Thymus (tissue), 14 donors: ENCODE results near the gene SLC39A11. TPM values are rescaled to one million over a fixed set of nuclear protein-coding genes. Genes with fewer than 3 reads are reported as not detected.

Experiments
- DNase-seq, 9 donors: peaks; one replicate each; pipeline ENCODE4 v3.0.0-alpha.2; 2013; ENCODE audit warnings: low spot score in 9 of 9, low read depth in 6 of 9, missing footprints in 1 of 9
- H3K27ac ChIP-seq, 2 donors: one replicate each; pipeline ENCODE4 v1.5.1; 2013; ENCODE audit warnings: control low read depth in 1 of 2, low read depth in 1 of 2, low read length in 1 of 2, mild to moderate bottlenecking in 1 of 2, moderate library complexity in 1 of 2
- H3K27me3 ChIP-seq, 2 donors: one replicate each; pipeline ENCODE4 v1.5.1; 2013; ENCODE audit warnings: low read length in 1 of 2; ENCODE audit not compliant: control insufficient read depth in 2 of 2, insufficient read depth in 1 of 2
- H3K36me3 ChIP-seq, 2 donors: one replicate each; pipeline ENCODE4 v1.5.1; 2013; ENCODE audit warnings: low read length in 1 of 2, mild to moderate bottlenecking in 1 of 2, moderate library complexity in 1 of 2; ENCODE audit not compliant: control insufficient read depth in 2 of 2, insufficient read depth in 2 of 2
- H3K4me1 ChIP-seq, 2 donors: one replicate each; pipeline ENCODE4 v1.5.1; 2013; ENCODE audit warnings: low read length in 2 of 2; ENCODE audit not compliant: control insufficient read depth in 2 of 2, insufficient read depth in 2 of 2
- H3K4me3 ChIP-seq, 2 donors: one replicate each; pipeline ENCODE4 v1.5.1; 2013; ENCODE audit warnings: low read length in 2 of 2, control low read depth in 1 of 2, mild to moderate bottlenecking in 1 of 2
- H3K9me3 ChIP-seq, 2 donors: one replicate each; pipeline ENCODE4 v1.5.1; 2013; ENCODE audit warnings: low read length in 1 of 2, mild to moderate bottlenecking in 1 of 2; ENCODE audit not compliant: control insufficient read depth in 2 of 2, insufficient read depth in 1 of 2
- WGBS: extraction: QIAGEN DNeasy Blood & Tissue Kit; methylation state at CpG from one replicate; pipeline ENCODE4 v1.1.7; 2013; 5-methylcytosine and 5-hydroxymethylcytosine counted together
- long read RNA-seq, 10 donors: transcript quantifications; one replicate each; lab custom pipeline, GENCODE V29; 2026
- polyA plus RNA-seq: library from polyadenylated mRNA; stranded (reverse); fragments of 200-250 nt; gene quantifications from one replicate; pipeline ENCODE4 v1.2.3, GENCODE V29; 2013
- total RNA-seq: library from RNA; stranded (reverse); fragments of 120-200 nt; gene quantifications from one replicate; pipeline ENCODE4 v1.2.4, GENCODE V29; 2013
- donor health status: healthy.

The SLC39A11 gene, protein sequence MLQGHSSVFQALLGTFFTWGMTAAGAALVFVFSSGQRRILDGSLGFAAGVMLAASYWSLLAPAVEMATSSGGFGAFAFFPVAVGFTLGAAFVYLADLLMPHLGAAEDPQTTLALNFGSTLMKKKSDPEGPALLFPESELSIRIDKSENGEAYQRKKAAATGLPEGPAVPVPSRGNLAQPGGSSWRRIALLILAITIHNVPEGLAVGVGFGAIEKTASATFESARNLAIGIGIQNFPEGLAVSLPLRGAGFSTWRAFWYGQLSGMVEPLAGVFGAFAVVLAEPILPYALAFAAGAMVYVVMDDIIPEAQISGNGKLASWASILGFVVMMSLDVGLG
- 8.7 TPM for total RNA-seq
- 7.4 TPM for polyA plus RNA-seq
- long read RNA-seq, donor 1: 0 reads
- long read RNA-seq, donor 2: 0 reads
- long read RNA-seq, donor 3, partial matches to known transcripts: 0 of 2 reads
- long read RNA-seq, donor 3, other reads (novel, unspliced or antisense): 0 of 2 reads
- long read RNA-seq, donor 4: 0 reads
- long read RNA-seq, donor 5, partial matches to known transcripts: 26 of 29 reads
- long read RNA-seq, donor 5, other reads (novel, unspliced or antisense): 0 of 29 reads
- long read RNA-seq, donor 6, partial matches to known transcripts: 0 of 1 reads
- long read RNA-seq, donor 6, other reads (novel, unspliced or antisense): 0 of 1 reads
- long read RNA-seq, donor 7: 0 reads
- long read RNA-seq, donor 8: 0 reads
- long read RNA-seq, donor 9: 0 reads
- long read RNA-seq, donor 10, partial matches to known transcripts: 0 of 1 reads
- long read RNA-seq, donor 10, other reads (novel, unspliced or antisense): 0 of 1 reads

DNA sequence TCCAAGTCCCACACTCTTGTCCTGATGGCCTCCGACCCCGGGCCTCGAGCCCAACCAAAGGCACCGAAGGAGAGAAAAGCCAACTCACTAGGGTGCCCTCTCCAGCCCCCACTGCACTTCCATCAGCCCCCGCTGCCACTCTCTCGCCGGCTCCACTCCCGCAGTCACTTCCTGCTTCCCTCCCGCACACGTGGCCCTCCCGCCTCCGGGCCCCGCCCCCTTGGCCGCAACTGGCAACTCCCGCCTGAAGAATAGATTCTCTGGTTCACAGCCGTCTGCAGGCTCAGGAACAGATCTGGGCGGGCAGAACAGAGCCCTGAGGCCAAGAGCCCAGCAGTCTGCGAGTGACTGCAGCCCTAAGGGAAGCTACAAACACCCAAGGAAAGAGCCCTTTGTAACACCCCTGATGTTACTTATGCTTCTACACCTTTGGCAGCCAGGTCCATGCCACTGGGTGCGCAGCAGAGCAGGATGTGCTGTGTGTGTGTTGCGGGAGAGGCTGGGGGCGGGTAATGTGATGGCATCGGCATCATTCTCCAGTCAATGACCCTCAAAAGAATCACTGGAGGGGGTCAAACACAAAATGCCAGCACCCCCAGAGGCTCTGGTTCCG, at the start of gene SLC39A11:
Gene SLC39A11, minus strand, starts transcription at position 166 of the 613 bp plus-strand sequence. CDS start 3,924 bp downstream, outside the sequence.
- Histone ChIP-seq H3K27me3 (no peaks in the 10 kb centered on the region), H3K9me3 (no peaks in the 10 kb centered on the region), H3K27ac (peak within 1 kb of the TSS in 1 of 2 donors; percentile 10), H3K36me3 (peaks cover 0 to 5% of the 10 kb centered on the region in 2 donors), H3K4me3 (peak within 1 kb of the TSS; percentile 49 to 67), H3K4me1 (peaks cover 9 to 13% of the 10 kb centered on the region in 2 donors)
- WGBS: 18% methylated on average over 23 of the region's 23 CpGs
- peak; percentile 74 to 94 (median 87) for DNase-seq

DNA sequence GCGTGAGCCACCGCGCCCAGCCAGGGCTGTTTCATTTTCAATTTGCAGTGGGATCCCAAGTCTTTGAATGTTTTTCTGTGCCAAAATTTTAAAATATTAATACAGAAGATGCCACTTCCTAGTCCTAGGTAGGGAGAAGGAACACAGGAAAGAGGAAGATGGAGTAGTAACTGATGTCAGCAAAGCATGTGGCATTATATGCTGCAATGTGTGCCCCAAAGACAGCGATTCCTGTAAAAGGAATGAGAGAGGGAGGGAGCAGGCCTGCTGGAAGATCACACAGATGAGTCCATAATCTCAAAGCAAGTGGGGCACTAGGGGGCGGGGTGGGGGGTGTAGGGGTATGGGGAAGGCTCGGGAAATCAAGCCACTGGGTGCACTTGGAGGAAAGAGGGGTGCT, 48.9 kb upstream of the SLC39A11 start:
- DNase-seq: no peak
- Histone ChIP-seq H3K4me1 (peaks cover 3 to 6% of the 10 kb centered on the region in 2 donors), H3K36me3 (no peaks in the 10 kb centered on the region), H3K27ac (no peak overlapping the region), H3K4me3 (no peak overlapping the region), H3K27me3 (no peaks in the 10 kb centered on the region), H3K9me3 (peaks cover 0 to 2% of the 10 kb centered on the region in 2 donors)
- WGBS: 94% methylated on average over 6 of the region's 6 CpGs

DNA sequence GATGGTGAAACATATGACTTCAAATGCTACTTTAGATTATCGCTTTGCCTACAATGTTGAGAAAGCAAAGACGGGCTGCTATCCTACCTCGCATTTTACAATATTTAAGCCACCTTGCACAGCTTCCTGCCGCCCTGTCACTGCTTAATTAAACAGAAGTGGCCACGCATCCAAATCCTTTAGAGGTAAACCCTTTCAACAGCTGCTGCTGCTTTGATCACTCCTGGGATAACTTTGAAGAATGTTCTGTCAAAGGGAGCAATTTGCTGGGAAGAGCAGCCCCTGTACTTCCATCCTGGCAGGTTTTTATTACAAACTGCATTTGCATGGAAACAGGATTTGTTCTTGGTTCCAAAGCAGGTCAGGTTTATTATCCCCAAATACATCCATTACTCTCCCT, 48.1 kb upstream of the SLC39A11 start:
- peaks cover 0 to 2% of the 10 kb centered on the region in 2 donors for H3K9me3 ChIP-seq
- H3K36me3 ChIP-seq: no peaks in the 10 kb centered on the region
- WGBS: 52% methylated on average over 5 of the region's 5 CpGs
- H3K27ac ChIP-seq: no peak overlapping the region
- H3K4me1 ChIP-seq: peaks cover 3 to 6% of the 10 kb centered on the region in 2 donors
- H3K27me3 ChIP-seq: no peaks in the 10 kb centered on the region
- no peak overlapping the region for H3K4me3 ChIP-seq
- no peak for DNase-seq

DNA sequence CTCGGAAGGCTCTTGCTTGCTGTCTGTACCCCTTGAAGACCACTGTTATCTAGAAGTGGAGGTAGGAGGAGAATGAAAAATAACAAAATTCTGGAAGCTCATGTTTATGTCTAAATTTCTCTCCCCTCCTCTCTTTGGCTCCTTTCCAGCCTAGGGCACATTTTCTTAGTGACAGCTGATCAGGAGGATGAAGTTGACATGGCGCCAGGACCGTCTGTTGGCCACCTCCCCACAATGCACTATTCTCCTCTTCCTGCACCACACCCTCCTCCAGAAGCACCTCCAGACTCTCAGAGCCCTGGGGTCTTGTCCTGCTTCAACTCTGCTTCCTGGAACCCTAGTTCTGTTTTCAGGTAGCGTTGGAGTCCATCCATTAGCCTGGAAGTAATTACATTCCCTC, 46.8 kb upstream of the SLC39A11 start:
- Histone ChIP-seq H3K27ac (no peak overlapping the region), H3K27me3 (no peaks in the 10 kb centered on the region), H3K9me3 (no peaks in the 10 kb centered on the region), H3K4me1 (peaks cover 3 to 6% of the 10 kb centered on the region in 2 donors), H3K36me3 (no peaks in the 10 kb centered on the region), H3K4me3 (no peak overlapping the region)
- 72% methylated on average over 4 of the region's 4 CpGs for WGBS
- no peak for DNase-seq

DNA sequence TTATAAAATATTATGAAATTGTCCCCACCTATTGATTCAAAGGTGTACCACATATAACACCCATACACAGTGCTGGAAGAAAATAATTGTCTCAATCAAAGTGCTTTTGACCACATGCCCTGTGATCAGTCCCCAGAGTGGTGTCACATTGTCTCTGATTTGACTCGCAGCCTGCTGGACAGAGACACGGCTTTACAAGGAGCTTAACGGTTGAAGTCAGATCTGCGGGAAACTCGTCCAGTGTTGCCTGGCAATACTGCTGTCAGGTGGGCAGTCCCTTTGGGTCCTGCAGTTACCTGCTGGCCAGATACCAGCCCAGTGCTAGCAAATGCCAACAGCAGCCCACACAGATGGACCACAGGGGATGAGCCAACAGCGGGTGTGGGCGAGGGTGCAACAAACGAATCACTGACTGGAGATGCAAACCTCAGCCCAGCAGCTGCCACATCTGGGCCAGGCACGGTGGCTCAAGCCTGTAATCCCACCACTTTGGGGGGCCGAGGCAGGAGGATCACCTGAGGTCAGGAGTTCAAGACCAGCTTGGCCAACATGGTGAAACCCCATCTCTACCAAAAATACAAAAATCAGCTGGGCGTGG, 46.2 kb upstream of the SLC39A11 start:
- no peaks in the 10 kb centered on the region for H3K27me3 ChIP-seq
- no peaks in the 10 kb centered on the region for H3K9me3 ChIP-seq
- H3K27ac ChIP-seq: no peak overlapping the region
- 93% methylated on average over 11 of the region's 11 CpGs for WGBS
- H3K4me3 ChIP-seq: no peak overlapping the region
- no peaks in the 10 kb centered on the region for H3K36me3 ChIP-seq
- H3K4me1 ChIP-seq: peaks cover 3 to 6% of the 10 kb centered on the region in 2 donors
- DNase-seq: no peak

DNA sequence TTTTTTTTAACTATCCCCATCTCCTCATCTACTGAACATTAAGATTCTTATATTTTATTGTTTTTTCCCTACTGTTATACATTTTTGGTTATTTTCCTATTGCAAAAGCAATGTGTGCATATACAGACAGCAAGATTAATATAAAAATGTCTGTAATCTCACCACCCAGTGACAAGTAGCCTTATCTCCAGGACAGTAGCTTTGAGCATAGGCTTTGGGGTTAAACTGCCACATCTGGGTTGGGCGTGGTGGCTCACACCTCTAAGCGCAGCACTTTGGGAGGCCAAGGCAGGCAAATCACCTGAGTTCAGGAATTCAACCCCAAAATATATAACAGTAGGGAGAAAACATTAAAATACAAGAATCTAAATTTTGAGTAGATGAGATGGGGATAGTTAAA, 44.9 kb upstream of the SLC39A11 start:
- Histone ChIP-seq H3K4me3 (no peak overlapping the region), H3K4me1 (no peaks in the 10 kb centered on the region), H3K27me3 (no peaks in the 10 kb centered on the region), H3K27ac (no peak overlapping the region), H3K9me3 (no peaks in the 10 kb centered on the region), H3K36me3 (no peaks in the 10 kb centered on the region)
- WGBS: 96% methylated on average over 2 of the region's 2 CpGs
- no peak for DNase-seq

DNA sequence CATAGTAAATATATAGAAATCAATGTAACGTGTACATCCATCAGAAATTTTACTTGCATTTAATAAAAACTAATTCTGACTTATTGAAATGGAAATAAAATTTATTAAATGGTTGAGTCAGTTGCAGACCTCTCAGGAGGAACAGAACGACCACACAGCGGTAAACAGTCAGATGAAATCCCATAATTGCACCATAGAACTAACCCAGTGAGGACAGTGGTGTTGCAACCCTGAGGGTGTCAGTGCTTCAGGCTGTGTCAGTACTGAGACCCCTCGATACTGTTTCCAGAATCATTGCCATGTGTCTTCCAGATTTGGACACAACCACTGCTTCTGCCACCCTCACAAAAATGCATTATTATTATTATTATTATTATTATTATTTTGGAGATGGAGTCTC, 43.3 kb upstream of the SLC39A11 start:
- no peaks in the 10 kb centered on the region for H3K9me3 ChIP-seq
- 97% methylated on average over 4 of the region's 4 CpGs for WGBS
- H3K27me3 ChIP-seq: no peaks in the 10 kb centered on the region
- H3K36me3 ChIP-seq: no peaks in the 10 kb centered on the region
- H3K4me1 ChIP-seq: no peaks in the 10 kb centered on the region
- no peak overlapping the region for H3K4me3 ChIP-seq
- no peak overlapping the region for H3K27ac ChIP-seq
- DNase-seq: no peak

DNA sequence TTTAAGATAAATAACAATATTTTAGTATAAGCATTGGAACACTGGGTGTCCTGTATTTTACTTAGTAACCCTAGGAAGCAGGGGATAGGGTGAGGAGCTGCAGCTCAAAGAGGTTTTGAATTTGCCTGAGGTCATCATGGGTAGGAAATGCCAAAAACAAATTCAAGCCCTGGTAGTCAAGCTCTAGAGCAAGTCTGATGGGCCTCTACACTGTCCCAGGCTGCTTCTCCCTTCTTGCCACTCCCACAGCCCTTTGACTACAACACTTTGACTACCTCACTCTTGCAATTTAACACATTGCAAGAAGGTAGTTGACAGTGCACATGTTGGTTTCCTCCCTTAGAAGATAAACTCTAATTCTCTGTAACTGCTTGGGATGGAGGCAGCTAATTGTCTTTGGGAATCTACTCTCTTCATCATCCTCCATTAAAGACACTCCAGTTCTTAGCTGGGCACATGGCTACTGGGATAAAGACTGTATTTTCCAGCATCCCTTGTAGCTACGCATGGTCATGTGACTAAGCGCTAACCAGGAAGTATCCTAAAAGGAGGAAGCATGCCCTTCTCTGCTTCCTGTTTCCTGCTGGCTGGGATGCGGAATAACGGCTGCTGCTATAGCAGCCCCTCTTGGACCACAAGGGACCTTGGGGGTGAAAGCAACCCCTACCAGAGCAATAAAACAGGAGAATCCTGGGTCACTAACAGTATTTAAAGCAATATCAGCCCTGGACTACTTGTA, 41.6 kb upstream of the SLC39A11 start:
- WGBS: 76% methylated on average over 4 of the region's 4 CpGs
- H3K4me1 ChIP-seq: no peaks in the 10 kb centered on the region
- no peaks in the 10 kb centered on the region for H3K9me3 ChIP-seq
- DNase-seq: no peak
- H3K36me3 ChIP-seq: no peaks in the 10 kb centered on the region
- H3K27me3 ChIP-seq: no peaks in the 10 kb centered on the region
- H3K4me3 ChIP-seq: no peak overlapping the region
- no peak overlapping the region for H3K27ac ChIP-seq
